Measurements from ENCODE around the gene TRAPPC2.

Gene TRAPPC2

GRCh38 chrX:13756381-13756780, 22.0 kb upstream of the TRAPPC2 start:
- DNase-seq (ENCODE audit: low spot score) (no peak), ATAC-seq (ENCODE audit: low read depth) (no peak)
- TF ChIP-seq CTCF (IDR thresholded peaks at IDR 0.05; ENCODE audit: poor library complexity, severe bottlenecking) = no peak
- no peaks in the 10 kb centered on the region for H3K4me1 ChIP-seq (ENCODE audit: insufficient read depth, poor library complexity, severe bottlenecking)
- peaks cover 24% of the 10 kb centered on the region for H3K36me3 ChIP-seq (ENCODE audit: low read depth)
- H3K27ac ChIP-seq (ENCODE audit: poor library complexity, severe bottlenecking) = no peak overlapping the region
- no peak overlapping the region for H3K4me3 ChIP-seq (ENCODE audit: severe bottlenecking)
- no peaks in the 10 kb centered on the region for H3K9me3 ChIP-seq (ENCODE audit: severe bottlenecking)
- H3K27me3 ChIP-seq (ENCODE audit: insufficient read depth, poor library complexity, severe bottlenecking) = no peaks in the 10 kb centered on the region

GRCh38 chrX:13755254-13755653, 20.8 kb upstream of the TRAPPC2 start:
- Histone ChIP-seq H3K27me3 (ENCODE audit: insufficient read depth, poor library complexity, severe bottlenecking) (no peaks in the 10 kb centered on the region), H3K36me3 (ENCODE audit: low read depth) (peaks cover 34% of the 10 kb centered on the region), H3K4me1 (ENCODE audit: insufficient read depth, poor library complexity, severe bottlenecking) (no peaks in the 10 kb centered on the region), H3K9me3 (ENCODE audit: severe bottlenecking) (no peaks in the 10 kb centered on the region), H3K4me3 (ENCODE audit: severe bottlenecking) (no peak overlapping the region), H3K27ac (ENCODE audit: poor library complexity, severe bottlenecking) (no peak overlapping the region)
- DNase-seq (ENCODE audit: low spot score) = no peak
- TF ChIP-seq CTCF (IDR thresholded peaks at IDR 0.05; ENCODE audit: poor library complexity, severe bottlenecking) = no peak
- ATAC-seq (ENCODE audit: low read depth) = no peak

- Histone ChIP-seq H3K36me3 (ENCODE audit: low read depth) (peaks cover 36% of the 10 kb centered on the region), H3K4me3 (ENCODE audit: severe bottlenecking) (no peak overlapping the region), H3K4me1 (ENCODE audit: insufficient read depth, poor library complexity, severe bottlenecking) (no peaks in the 10 kb centered on the region), H3K27ac (ENCODE audit: poor library complexity, severe bottlenecking) (no peak overlapping the region), H3K9me3 (ENCODE audit: severe bottlenecking) (no peaks in the 10 kb centered on the region), H3K27me3 (ENCODE audit: insufficient read depth, poor library complexity, severe bottlenecking) (no peaks in the 10 kb centered on the region)
- no peak for TF ChIP-seq CTCF (IDR thresholded peaks at IDR 0.05; ENCODE audit: poor library complexity, severe bottlenecking)
- DNase-seq (ENCODE audit: low spot score) (no peak), ATAC-seq (ENCODE audit: low read depth) (no peak)
These were observed 20.3 kb upstream of the TRAPPC2 start for GRCh38 chrX:13754765-13755164.

- Histone ChIP-seq H3K9me3 (ENCODE audit: severe bottlenecking) (no peaks in the 10 kb centered on the region), H3K36me3 (ENCODE audit: low read depth) (peaks cover 32% of the 10 kb centered on the region), H3K4me3 (ENCODE audit: severe bottlenecking) (no peak overlapping the region), H3K27me3 (ENCODE audit: insufficient read depth, poor library complexity, severe bottlenecking) (no peaks in the 10 kb centered on the region), H3K4me1 (ENCODE audit: insufficient read depth, poor library complexity, severe bottlenecking) (no peaks in the 10 kb centered on the region), H3K27ac (ENCODE audit: poor library complexity, severe bottlenecking) (no peak overlapping the region)
- no peak for TF ChIP-seq CTCF (IDR thresholded peaks at IDR 0.05; ENCODE audit: poor library complexity, severe bottlenecking)
- DNase-seq (ENCODE audit: low spot score) (no peak), ATAC-seq (ENCODE audit: low read depth) (no peak)
These were observed 18.2 kb upstream of the TRAPPC2 start for GRCh38 chrX:13752646-13753045.

- ATAC-seq (ENCODE audit: low read depth) = 0 out of 3 replicates have a peak, but pooled peaks have one; percentile 19
- no peak for DNase-seq (ENCODE audit: low spot score)
- no peak for TF ChIP-seq CTCF (IDR thresholded peaks at IDR 0.05; ENCODE audit: poor library complexity, severe bottlenecking)
- Histone ChIP-seq H3K36me3 (ENCODE audit: low read depth) (peaks cover 27% of the 10 kb centered on the region), H3K9me3 (ENCODE audit: severe bottlenecking) (no peaks in the 10 kb centered on the region), H3K4me3 (ENCODE audit: severe bottlenecking) (no peak overlapping the region), H3K27me3 (ENCODE audit: insufficient read depth, poor library complexity, severe bottlenecking) (no peaks in the 10 kb centered on the region), H3K4me1 (ENCODE audit: insufficient read depth, poor library complexity, severe bottlenecking) (no peaks in the 10 kb centered on the region), H3K27ac (ENCODE audit: poor library complexity, severe bottlenecking) (peak overlapping the region; percentile 22)
These were observed 17.7 kb upstream of the TRAPPC2 start for GRCh38 chrX:13752141-13752540.

Data from RWPE2 (cell line).